ENCODE data around the gene RAI1. TPM values are rescaled to one million over a fixed set of nuclear protein-coding genes. Genes with fewer than 3 reads are reported as not detected.
A peak's percentile ranks its signal among the peaks of the same experiment; 100 is the strongest.

RAI1 gene
- total RNA-seq, 1 donor from 2014 or later = 28.8 TPM

DNA sequence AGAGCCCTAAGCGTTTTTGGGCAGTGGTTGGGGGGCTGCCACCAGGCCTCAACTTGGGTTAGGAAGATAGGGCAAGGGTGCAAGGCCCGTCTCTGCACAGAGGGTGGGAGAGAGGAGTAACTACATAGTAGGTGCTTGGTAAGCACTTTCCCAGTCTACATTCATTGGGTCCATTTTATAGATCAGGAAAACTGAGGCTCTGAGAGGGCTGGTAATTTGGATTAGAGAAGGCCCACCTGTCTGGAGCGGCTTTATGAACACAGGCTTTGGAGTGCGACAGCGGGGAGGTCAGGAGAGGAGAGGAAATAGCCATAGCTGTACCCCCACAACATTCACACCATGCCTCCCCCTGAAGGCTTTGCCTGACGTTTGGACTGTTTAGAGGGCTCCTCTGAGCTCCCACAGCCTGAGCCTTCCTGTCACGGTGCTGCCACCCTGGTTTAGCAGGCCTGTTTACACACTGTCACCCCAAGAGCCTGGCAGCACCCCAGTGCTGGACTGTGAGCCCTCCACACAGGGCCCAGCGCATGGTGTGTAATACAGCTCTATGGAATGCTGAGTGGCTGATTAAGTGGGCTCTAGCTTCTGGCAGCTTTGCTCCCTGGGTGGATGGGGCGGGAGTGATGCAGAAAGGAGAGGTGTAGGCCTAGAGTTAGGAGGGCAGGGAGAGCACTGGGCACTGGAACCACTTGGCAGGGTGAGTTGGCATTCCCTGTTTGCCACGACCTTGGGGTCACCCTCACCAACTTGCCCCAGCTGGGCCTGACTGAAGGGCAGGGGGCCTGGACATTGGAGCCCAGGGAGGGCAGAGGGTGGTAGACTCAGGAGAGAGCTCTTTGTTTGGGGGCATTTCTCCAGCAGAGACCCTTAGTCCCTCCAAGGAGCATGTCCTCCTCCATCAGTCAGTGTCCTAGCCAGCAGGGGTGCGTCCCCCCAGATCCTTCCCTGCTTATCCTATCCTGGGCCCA lies 73.7 kb downstream of the RAI1 start:
- intact Hi-C loops (cut with DNase I) = no loop called here
- DNase-seq (ENCODE audit: low spot score) = peak; percentile 84

DNA sequence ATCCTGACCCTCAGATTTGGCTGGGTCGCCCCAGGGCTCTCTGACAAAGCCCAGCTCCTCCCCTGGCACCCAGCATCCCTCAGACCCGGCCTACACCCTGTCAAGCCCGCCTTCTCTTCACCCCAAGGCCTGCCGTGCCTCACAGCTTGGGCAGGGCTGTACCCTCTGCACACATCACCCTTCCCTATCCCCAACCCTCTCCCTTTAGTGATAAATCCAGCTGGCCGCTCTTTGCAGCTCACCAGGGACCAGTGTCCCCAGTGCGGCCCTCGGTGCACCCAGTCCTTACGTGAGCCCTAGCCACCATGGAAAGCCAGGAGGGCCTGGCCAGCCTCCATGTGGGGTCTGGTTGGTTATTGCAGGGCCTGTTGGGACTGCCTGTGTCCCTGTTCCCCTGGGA lies 74.5 kb downstream of the RAI1 start:
- no peak for DNase-seq (ENCODE audit: low spot score)
- intact Hi-C loops (cut with DNase I) = no loop called here

DNA sequence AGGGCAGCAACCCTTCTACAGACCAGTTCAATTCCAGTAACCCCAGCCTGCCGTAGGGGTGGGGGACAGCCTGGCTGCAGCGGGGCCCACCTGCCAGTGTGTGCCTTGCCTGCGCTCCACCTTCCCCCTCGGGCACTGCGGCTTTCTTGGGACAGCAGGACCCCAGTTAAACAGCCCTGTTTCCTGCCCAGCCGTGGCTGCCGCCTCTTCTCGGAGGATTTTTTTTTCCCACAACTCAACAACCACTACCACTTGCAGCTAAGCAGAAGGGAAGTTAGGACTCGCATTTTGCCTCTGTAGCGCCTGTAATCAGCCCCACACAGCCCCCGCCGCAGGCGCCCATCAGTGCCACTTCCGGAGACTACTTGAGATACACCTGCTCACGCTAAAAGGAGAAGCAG lies 76.1 kb downstream of the RAI1 start:
- intact Hi-C loops (cut with DNase I) = no loop called here
- DNase-seq (ENCODE audit: low spot score) = no peak

DNA sequence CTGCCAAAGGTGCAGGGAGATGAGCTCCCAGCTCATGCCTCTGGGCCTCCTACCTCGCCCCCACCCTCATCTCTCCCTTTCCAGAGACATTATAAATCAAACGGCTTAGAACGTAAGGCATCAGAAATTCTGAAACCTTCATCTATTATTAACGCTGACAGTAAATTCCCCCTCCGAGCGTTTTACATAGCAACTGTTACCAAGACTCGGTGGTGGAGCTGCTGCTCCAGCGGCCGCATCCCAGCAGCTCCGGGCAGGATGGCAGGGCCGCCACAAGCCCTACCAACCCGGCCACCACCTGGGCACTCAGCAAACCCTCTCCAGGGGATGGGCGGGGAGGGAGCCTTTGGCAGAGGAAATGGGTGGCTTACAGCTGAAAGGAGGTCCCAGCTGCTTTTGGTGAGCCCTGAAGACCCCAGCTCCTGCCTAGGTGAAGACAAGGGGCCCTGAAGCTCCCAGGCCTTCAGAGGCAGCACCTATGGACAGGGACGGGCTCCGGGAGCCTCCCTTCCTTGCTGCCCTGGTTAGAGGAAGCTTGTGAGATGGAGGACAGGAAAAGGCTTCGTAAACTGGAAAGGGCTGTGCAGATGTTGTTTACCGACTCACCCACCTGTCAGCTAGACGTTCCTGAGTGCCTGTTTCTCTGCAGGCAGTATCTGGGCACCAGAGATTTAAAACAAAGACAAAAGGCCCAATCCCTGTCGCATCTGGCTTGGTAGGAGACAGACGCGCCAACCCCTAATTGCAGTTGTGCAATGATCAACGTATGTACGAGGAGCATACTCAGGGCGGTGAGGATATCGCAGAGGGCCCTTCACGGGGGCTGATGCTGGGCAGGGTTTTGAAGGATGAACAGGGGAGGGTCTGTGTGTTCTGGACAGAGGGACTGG lies 76.9 kb downstream of the RAI1 start:
- DNase-seq (ENCODE audit: low spot score) = no peak
- intact Hi-C loops (cut with DNase I) = no loop called here

DNA sequence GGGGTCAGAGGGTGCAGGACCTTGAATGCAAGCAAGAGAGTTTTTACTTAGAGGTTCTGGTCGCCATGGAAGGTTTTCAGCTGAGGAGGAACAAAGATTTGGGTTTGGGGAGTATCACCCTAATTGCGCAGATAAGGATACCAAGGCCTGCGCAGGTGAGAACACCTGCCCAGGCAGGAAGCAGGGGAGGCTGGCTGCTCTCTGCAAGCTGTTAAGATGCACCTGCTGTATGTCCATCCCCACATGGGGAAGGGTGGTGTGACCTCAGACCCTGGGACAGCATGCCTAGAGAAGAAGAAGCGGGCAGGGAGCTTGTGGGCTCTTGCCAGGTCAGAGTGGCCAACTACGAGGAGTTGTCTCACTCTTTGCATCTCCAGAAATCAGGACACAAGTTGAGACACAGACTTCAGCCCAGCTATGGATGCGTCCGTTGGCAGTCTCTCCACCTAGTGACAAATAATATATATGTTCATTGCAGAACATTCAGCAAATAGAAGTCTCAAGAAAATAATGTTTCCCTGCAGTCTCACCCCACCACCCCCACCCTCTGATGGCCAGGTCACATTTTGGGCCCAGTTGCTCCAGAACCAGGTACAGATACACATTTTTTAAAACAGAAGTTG lies 77.8 kb downstream of the RAI1 start:
- intact Hi-C loops (cut with DNase I) = no loop called here
- no peak for DNase-seq (ENCODE audit: low spot score)

DNA sequence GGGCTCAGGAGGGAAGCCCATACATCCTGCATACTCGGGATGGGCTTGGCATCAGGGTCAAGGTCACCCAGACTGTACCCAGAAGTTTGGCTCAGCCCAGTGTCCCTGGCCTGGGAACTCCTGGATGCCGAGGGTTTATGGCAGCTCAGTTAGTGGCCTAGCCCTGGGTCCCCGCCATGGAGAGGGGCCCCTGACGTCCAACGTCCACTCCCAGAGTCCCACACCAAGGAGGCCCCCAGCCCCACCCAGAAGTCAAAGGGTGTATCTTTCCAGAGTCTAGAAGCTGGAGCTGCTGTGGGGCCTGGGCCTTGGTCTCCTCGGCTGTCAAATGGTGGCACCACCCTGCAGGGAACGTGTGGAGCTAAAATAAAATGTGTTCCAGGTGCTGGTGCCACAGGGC lies 79.1 kb downstream of the RAI1 start:
- DNase-seq (ENCODE audit: low spot score) = no peak
- intact Hi-C loops (cut with DNase I) = no loop called here

DNA sequence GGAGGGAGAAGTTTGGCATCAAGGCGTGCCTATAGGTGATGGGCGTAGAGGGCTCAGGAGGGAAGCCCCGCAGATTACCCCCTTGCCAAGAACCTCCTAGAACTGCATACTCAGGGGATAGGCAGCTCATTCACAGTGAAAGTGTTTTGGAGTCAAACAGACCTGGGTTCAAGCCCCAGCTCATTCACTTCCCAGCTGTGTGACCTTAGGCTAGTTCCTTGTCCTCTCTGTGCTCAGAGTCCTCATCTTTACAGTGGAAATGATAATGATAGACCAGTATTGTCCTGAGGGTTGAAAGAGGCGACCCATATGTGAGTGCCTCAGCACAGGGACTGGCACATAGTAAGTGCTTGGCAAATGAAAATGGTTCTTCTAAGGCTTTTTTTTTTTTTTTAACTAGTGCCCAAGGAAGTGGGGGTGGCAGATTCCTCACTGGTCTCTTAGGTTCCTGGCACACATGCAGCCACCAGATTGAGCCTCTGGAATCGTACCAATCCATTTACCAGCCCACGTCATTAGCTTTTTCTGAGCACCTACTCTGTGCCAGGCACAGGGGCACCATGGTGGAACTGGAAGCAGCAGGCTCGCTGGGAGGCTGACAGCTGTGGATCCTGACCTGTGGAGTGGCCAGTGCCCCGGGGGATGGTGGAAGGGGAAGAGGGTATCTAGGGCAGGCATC lies 79.8 kb downstream of the RAI1 start:
- intact Hi-C loops (cut with DNase I) = no loop called here
- no peak for DNase-seq (ENCODE audit: low spot score)

DNA sequence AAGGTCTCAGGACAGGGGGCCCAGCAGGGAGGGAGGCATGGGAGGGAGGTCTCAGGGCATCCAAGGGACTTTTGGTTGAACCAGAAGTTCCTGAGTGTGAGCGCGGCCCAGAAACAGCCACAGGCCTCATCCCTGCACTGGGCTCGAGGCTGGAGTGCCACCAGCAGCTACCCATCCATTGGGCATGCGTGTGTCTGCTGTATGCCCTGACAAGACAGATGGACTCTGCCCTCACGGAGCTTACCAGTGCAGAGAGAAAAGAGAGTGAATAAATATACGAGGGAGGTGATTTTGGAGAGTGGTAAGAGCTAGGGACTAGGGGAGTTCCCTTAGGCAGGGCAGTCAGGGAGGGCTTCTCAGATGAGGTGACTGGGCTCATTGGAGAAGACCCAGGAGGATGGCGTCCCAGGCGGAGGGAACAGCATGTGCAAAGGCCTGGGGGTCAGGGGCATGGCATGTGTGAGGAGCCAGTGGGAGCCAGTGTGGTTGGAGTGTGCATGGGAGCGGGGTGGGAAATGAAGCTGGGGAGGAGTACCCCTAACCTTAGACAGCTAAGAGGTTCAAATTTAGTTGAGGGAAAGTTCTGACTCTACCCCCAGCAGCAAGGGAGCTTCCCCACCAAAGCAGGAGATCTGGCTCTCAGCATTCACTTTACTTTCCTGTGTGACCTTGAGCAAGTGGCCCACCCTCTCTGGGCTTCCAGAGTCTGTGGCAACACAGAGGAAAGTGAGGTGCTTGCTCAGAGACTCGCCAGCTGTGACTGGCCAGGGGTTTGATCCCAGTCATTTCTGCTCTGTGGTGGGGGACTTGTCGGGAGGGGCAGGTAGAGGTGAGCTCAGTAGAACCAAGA lies 80.9 kb downstream of the RAI1 start:
- intact Hi-C loops (cut with DNase I) = no loop called here
- DNase-seq (ENCODE audit: low spot score) = no peak

DNA sequence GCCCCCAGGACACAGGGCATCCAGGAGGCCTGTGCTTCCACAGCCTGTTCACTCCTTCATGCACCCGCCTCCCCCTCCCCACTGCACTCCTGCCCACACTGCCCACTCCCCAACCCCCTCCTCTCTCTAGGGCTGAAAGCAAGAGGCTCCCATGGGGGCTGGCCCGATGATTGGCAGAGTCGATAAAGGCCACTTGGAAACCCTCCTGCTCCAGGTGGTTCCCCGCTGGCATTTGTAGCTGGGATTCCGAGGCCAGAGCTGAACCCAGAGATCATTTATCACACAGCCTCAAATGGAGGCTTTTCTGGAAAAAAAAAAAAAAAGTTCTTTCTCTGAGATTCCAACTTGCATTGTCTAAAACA lies 81.5 kb downstream of the RAI1 start:
- no peak for DNase-seq (ENCODE audit: low spot score)
- intact Hi-C loops (cut with DNase I) = no loop called here

DNA sequence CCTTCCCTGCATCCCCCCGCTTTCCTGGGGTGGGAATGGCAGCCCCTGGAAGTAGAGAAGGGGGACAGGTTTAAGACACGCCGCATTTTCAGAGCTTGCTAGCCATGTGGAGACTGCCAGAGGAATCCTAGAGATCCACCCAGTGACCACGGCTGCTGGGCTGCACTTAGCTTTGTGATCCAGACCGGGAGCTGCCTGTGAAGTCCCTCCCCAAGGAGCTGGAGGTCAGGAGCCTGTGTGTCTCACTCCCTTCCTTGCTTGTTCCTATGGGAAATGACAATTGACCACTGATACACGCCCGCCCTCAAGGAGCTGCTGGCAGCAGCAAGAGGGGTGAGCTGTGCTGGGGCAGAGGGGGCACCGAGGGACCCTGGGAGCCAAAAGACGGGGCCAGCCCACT lies 81.9 kb downstream of the RAI1 start:
- intact Hi-C loops (cut with DNase I) = no loop called here
- DNase-seq (ENCODE audit: low spot score) = no peak

DNA sequence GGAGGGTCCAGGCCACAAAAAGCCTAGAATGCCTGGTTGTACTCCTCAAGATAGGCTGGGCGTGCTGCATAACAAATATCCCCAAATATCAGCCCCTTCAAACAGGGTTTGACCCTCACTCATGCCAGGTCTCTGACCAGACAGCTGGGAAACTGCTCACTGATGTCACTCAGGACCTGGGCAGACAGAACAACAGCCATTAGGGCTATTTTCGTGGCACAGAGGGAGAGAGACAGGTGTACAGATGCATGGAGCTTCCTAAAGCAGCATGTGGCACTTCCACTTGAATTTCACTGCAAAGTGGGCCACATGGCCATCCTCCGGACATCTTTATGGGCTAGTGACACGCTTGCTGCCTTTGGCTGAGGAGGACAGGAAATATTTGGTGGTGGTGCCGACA lies 82.5 kb downstream of the RAI1 start:
- DNase-seq (ENCODE audit: low spot score) = no peak
- intact Hi-C loops (cut with DNase I) = no loop called here

DNA sequence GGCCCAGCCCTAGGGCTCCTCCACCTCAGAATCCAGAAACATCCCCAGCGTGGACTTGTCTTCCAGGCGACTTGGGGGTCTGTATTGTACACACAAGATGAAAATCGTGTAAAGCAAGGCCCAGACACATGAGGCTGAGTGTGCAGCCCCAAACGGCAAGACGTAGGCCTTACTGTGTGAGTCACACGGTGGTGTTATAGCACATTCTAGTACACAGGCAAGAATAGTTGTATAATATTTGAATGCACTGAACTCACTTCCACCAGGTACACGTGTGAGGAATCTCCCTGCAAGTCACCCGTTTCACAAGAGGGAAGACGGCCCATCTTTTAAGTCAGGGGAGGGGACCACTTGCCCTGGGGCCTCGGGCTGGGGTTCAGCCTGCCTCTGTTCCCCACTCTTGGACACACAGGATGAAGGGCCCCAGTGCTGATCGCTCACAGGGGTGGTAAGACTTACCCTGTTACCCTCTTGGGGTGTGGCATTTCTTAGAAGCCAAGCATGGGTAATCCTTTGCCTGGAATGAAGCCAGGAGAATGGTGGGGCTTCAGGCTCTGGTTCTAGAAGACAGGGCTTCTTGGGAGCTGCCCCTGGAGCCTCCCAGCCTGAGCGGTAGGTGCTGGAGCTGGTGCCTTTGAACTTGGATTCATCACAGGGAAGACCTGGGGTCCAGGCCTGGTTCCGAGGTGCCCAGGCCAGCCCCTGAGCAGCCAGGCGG lies 84.3 kb downstream of the RAI1 start:
- intact Hi-C loops (cut with DNase I) = loop anchor here (5.0 kb wide), 1 partner anchor 38 kb away; no protein-coding TSS in a partner anchor
- no peak for DNase-seq (ENCODE audit: low spot score)

DNA sequence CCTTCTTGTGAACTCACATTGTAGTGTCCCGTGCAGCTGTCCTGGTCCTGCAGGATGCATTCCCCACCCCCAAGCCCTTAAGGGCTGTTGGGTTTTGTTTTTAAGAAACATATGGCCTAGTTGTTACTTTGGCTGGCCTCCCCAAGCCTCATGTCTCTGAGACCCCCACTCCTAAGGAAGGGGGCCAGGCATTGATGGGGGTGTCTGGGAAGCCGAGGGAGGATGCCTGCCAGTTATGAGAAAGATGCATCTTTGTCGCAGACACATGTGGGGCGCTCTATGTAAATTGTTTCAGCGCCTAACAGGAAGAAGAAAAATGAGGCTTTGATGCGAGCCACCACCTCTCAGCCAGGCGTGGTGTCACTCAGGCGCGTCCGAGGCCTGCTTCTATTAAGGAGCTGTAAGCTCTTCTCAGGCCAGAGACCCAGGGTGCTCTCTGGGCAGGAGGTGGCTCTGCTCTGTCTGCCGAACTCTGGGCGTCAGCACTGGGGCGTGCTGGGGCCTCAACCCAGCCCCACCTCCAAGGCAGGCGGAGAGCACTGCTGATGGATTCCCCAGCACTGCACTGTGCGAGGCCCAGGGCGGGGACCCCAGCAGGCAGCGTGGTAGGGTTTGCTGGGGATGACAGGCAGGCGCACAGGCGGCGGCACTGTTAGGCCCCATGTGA lies 85.0 kb downstream of the RAI1 start:
- no peak for DNase-seq (ENCODE audit: low spot score)
- intact Hi-C loops (cut with DNase I) = loop anchor here (5.0 kb wide), 1 partner anchor 39 kb away; no protein-coding TSS in a partner anchor

DNA sequence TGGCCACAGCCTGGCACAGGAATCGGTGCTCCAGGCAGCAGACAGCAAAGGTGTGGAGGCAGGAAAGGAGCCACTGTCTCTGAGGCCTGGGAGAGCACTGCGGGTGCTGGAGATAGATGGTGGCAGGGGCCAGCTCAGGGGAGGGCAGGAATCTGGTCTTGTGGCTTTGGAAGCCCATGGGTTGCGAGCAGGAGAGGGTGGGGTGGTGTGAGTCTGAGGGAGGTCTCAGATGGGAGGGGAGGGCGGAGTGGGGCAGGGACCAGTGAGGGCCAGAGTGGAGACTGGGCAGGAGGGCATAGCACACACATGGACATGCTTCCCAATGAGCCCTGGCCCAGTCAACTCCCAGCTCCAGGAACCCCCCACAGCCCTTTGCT lies 85.5 kb downstream of the RAI1 start:
- intact Hi-C loops (cut with DNase I) = loop anchor here (5.0 kb wide), 1 partner anchor 39 kb away; no protein-coding TSS in a partner anchor

DNA sequence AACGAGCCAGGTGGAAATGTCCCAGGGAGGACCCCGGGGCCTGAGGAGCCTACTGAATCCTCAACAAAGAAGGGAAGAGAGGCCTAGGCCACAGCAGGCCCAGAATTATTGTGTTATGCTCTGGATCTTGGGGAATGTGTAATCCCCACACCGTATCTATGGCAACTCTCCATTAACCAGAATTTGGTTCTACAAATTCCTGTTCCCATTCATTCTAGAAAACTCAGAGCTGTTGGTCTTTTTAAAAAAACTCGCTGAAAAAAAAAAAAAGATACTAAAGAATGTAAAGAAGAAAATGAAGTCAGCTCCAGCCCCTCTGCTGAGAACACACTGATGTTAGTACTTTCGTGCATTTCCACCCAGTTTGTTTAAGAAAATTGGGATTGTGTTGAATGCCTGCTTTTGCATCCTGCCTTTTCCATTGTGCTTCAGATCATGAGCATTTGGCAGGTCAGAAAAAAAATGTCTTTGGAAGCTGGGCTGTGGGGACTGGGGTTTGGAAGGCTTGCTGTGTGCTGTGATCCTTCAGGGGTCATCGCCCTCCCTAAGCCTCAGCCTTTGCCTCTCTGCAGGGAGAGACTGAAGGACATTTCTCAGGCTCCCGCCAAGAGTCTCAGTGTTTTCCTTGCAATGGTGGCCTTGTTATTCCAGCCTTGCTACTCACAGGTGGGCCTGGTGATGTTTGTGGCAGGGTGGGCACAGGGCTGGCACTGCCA lies 86.1 kb downstream of the RAI1 start:
- intact Hi-C loops (cut with DNase I) = loop anchor here (5.0 kb wide), 1 partner anchor 40 kb away; no protein-coding TSS in a partner anchor
- DNase-seq (ENCODE audit: low spot score) = no peak

More for the DNA sequence above, 85.5 kb downstream of the RAI1 start:
- no peak for DNase-seq (ENCODE audit: low spot score)

DNA sequence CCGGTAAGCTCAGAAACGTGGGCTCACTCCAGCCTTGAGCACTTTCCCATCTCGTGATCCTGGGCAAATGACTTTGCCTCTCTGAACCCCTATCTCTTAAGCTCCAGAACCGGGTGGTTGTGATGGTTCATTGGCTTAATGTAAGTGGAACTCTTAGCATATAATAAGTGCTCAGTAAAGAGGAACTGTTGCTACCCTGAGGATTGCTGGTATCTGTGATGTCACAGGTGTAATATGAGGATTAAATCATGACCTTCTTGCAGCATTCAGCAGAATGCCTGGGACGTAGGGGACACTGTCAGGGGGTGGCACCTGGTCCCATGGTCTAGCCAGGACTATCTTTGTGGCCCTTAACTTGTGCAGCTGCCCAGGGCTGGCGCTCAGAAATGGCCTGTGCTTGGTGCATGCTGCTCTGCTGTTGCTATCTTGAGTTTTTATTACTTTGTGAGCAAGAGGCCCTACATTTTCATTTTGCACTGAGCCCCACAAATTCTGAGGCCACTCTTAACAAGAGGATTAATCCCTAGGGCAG lies 86.7 kb downstream of the RAI1 start:
- no peak for DNase-seq (ENCODE audit: low spot score)
- intact Hi-C loops (cut with DNase I) = loop anchor here (5.0 kb wide), 1 partner anchor 41 kb away; no protein-coding TSS in a partner anchor
